Measurements from ENCODE around the gene RUVBL1.
A peak's percentile ranks its signal among the peaks of the same experiment; 100 is the strongest.
"Not testable (repeated sequence)": the region's sequence is repeated elsewhere in the genome, so short reads cannot be mapped to it uniquely, and the experiment has no call there.

The RUVBL1 gene

GRCh38 chr3:128123538-128124368, at the start of gene RUVBL1:
Gene RUVBL1 (minus strand): TSS chr3:128123812. CDS start chr3:128123724, 88 bp downstream.
- DNase-seq (ENCODE audit: low spot score), result peak; percentile 99

- DNase-seq (ENCODE audit: low spot score), result no peak
Observed at GRCh38 chr3:128173200-128173599, 49.6 kb upstream of the RUVBL1 start.

DNA sequence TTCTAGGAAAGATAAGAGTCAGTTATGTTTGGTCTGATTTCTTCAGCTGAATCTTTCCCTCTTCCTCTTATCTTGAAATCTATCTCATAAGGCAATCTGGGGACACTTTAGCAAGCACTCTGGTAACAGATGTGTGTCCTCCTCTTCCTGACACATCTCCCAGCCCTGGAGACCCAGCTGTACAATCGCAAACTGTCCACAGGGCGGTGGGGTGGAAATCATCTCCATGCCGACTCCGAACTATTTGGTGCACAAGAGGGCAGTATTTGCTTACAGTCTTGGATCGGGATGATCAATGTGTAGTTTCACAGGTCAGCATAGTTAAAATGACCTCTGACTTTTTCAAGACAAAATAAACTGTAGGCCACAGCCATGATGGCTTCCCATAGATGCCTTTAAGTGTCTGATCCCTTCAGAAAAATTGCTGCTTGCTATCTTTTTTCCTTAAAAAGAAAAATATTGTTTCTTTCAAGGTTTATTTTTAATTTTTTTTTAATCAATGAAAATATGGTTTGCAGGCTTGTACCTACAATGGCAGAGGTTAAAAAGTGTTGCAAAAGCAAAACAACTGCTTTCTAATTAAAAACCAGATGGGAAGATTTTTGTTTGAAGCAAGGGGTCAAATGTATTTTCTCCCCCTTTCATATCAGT, 47.4 kb upstream of the RUVBL1 start:
- DNase-seq (ENCODE audit: low spot score), result peak; percentile 85

DNA sequence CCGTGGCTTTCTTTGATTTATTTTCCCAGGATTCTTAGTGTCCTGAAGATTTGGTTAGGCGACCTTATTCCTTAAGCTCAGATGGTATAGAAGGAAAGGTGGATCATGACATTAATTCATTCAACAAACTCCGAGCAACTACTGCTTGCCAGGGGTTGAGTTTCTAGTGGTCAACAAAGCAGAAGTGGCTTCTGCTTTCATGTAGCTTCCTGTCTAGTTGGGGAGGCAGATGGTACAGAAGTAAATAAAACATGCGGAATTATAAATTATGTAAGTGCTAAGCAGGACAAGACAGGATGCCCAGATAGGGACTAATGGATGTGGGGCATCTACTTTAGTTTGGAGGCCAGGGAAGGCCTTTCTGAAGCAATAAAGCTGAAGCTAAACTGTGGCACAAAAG, 45.2 kb upstream of the RUVBL1 start:
- no peak for DNase-seq (ENCODE audit: low spot score)

- no peak for DNase-seq (ENCODE audit: low spot score)
Observed at GRCh38 chr3:128167973-128168674, 44.5 kb upstream of the RUVBL1 start.

DNA sequence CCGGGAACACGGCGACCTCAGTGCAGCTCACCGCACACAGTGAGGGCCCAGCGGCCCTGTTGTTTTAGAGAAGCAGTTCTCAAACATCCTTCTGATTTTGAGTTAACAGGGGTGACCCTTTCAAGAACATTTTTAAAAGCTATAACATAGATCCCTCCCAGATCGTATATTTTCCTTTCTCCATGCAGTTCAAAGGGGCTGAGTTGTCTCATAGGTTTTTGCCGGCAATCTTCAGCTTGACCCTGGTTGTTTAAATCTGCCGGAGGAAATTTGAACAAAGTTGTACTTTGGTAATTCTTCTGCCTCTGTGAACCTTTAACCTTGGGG, 44.0 kb upstream of the RUVBL1 start:
- no peak for DNase-seq (ENCODE audit: low spot score)

DNA sequence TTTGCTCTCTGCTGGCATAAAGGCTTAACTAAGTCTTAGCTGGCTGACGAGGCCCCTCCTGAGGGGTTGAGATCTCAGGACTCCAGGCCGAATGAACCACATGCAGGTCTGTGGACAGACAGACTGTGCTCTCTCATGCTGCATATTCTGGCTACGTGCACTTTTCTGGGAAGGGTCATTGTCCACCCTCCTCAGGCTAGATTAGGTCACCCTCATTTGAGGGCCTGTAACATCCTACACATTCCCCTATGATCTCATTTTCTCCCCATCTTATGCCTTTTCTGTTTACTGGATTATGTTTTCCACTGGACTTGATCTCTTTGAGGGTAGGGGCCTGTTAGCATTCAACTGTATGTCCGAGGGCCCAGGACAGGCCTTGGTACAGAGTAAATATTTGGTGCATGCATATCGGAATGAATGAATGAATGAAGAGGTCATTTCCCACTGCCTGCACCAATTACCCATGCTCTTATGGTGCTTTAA, 43.4 kb upstream of the RUVBL1 start:
- no peak for DNase-seq (ENCODE audit: low spot score)

GRCh38 chr3:128163432-128163831, 39.8 kb upstream of the RUVBL1 start:
- no peak for DNase-seq (ENCODE audit: low spot score)

- no peak for DNase-seq (ENCODE audit: low spot score)
Observed at GRCh38 chr3:128160661-128161060, 37.0 kb upstream of the RUVBL1 start.

GRCh38 chr3:128155616-128156360, 32.2 kb upstream of the RUVBL1 start:
- no peak for DNase-seq (ENCODE audit: low spot score)

DNA sequence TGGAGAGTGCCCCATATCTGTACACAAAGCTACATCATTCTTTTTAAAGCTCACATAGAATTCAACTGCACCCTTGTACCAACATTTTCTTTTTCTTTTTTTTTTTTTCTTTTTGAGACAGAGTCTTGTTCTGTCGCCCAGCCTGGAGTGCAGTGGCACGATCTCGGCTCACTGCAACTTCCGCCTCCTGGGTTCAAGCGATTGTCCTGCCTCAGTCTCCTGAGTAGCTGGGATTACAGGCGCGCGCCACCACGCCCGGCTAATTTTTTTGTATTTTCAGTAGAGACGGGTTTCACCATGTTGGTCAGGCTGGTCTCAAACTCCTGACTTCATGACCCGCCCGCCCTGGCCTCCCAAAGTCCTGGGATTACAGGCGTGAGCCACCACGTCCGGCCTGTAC, 30.7 kb upstream of the RUVBL1 start:
- not testable (repeated sequence) for DNase-seq (ENCODE audit: low spot score)

- DNase-seq (ENCODE audit: low spot score), result peak; percentile 82
Observed at GRCh38 chr3:128153156-128154041, 29.8 kb upstream of the RUVBL1 start, which contains the start of gene EEFSEC. Gene EEFSEC (plus strand): TSS chr3:128153481. CDS start chr3:128153508, 27 bp downstream.

DNA sequence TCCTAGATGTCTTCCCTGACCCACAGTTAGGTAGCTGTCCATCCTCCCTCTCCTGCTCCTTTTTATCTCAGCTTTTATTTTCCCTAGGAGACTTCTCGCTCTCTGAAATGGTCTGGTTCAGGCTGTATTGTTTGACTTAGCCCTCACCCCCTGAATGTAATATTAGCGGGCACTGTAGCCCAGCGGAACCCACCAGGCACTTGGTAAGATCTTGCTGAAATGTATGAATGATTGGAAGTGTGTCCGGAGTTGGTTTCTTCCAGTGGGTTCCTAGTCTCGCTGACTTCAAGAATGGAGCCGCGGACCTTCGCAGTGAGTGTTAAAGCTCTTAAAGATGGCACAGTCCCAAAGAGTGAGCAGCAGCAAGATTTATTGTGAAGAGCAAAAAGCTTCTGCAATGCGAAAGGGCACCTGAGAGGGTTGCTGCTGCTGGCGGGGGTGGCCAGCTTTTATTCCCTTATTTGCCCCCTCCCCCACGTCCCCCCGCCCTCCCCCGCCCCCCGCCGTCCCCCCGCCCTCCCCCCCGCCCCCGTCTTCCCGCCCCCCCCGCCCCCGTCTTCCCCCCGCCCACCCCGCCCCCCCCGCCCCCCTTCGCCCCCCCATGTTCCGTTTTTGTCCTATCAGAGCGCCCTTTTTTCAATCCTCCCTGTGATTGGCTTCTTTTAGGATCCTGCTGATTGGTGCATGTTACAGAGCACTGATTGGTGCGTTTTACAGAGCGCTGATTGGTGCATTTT, 29.0 kb upstream of the RUVBL1 start:
- DNase-seq (ENCODE audit: low spot score), result no peak

GRCh38 chr3:128151758-128152274, 28.2 kb upstream of the RUVBL1 start:
- no peak for DNase-seq (ENCODE audit: low spot score)

GRCh38 chr3:128149650-128150049, 26.0 kb upstream of the RUVBL1 start:
- DNase-seq (ENCODE audit: low spot score), result no peak

- no peak for DNase-seq (ENCODE audit: low spot score)
Observed at GRCh38 chr3:128146201-128146600, 22.6 kb upstream of the RUVBL1 start.

- no peak for DNase-seq (ENCODE audit: low spot score)
Observed at GRCh38 chr3:128145279-128145678, 21.7 kb upstream of the RUVBL1 start.

DNA sequence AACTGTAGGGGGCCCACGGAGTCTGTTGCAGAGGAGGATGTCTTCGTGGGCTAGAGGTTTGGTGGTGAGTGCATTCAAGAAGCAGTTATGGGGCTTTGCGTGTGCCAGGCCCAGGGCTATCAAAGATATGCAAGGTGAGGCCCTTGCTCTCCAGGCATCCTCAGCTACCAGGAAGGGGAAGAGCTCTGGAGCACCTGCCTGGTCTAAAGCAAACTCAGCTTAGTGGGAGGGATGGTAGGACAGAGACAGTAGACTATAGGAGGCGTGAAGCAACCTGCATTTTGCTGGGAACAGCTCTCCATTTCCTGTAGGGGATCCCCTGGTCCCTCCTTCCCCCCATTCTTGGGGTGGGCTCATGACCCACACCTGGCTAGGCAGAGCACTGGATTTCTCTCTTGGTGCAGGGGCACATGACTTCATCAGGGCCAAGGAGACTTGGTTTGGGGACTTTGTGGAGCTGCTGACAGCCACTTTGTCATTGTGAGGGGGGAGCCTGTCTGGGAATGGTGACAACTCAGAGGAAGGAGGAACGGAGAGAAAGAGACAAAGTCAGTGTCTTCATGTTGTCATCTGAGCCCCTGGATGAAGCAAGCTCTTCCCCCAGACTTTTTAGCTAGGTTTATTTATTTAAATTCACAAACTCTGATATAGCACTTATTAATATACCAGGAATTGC, 21.0 kb upstream of the RUVBL1 start:
- DNase-seq (ENCODE audit: low spot score), result no peak

GRCh38 chr3:128143496-128143895, 19.9 kb upstream of the RUVBL1 start:
- no peak for DNase-seq (ENCODE audit: low spot score)
